Activated CD8-positive, alpha-beta memory T cell treated with anti-CD3 and anti-CD28 coated beads for 48 hours (primary cell): ENCODE data around the gene FSTL3.
A peak's percentile ranks its signal among the peaks of the same experiment; 100 is the strongest.
"Not testable (repeated sequence)": the region's sequence is repeated elsewhere in the genome, so short reads cannot be mapped to it uniquely, and the experiment has no call there.

Experiments
- DNase-seq, 3 experiments: peaks; one replicate each; pipeline ENCODE4 v3.0.0-alpha.2; 2020; ENCODE audit warnings: low read depth in 2 of 3, low spot score in 2 of 3

The FSTL3 gene

GRCh38 chr19:681029-682019 is 5.1 kb downstream of the FSTL3 start:
- no peak for DNase-seq

GRCh38 chr19:682678-683320 is 6.6 kb downstream of the FSTL3 start:
- DNase-seq = no peak

- no peak for DNase-seq
These were observed 9.3 kb downstream of the FSTL3 start for GRCh38 chr19:685454-685931.

DNA sequence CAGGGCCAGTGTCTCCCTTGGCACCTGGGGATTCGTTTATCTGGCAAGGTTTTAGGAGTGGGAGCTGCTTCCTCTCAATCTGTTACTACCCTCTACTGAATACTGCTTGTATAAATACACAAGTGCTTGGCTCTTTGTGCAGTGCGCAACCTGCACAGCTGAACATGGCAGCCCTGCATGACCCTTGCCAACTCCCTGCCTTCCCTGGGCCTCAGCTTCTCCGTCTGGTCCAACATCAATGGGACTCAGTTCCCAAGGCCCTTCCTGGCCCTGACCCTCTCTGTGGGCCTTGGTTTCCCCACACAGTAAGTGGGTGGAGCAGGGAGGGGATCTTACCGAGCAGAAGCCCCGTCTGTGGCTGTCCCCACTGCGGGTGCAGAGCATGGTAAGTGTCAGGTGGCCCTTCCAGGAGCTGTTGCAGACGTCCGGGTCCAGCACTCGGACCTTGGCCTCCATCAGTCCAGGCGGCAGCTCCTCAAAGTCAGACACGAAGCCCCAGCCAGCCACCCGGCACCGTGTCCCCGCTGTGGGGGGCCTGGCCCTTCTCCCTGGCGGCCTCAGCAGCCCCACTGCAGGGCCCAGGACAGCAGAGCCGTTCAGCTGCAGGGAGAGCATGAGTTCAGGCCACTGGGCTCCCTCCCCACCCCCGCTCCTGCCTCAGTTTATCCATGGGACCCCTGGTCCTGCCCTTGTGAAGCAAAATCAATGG is 10.6 kb downstream of the FSTL3 start:
- DNase-seq = no peak

DNA sequence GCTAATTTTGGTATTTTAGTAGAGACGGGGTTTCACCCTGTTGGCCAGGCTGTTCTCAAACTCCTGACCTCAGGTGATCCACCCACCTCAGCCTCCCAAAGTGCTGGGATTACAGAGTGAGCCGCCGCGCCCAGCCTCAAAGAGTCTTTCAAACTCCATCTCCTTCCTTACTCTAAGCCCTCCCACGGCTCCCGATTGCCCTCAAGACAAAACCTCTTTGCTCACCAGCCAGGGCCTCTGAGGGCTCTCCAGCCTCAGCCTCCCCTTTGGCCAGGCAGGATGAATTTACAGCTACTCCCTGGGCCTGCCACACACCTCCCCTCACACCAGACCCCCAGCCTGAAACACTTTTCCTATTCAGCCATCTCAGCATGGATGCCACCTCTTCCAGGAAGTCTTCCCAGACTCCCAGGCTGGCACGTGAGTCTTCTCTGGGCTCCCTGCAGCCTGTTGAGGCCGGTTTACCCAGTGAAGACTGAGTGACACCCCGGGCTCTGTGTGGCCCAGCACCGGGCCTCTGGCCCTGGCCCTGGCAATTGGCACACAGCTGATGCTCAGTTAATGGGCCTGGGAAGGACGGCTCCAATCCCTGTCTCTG is 11.5 kb downstream of the FSTL3 start:
- no peak for DNase-seq

DNA sequence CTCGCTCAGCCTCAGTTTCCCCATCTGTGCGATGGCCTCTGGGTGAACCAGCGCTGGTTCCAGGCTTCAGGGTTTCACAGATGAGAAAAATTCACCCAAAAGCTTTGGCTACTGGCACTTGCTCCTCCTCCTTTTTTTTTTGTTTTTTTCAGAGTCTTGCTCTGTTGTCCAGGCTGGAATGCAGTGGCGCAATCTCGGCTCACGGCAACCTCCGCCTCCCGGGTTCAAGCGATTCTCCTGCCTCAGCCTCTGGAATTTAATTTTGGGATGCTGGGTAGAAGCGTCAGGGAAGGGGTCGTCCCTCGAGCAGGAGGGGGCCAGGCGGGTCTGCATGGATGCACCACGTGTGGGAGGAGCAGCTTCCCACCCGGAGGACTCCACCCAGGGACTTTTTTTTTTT is 12.0 kb downstream of the FSTL3 start:
- DNase-seq = no peak

DNA sequence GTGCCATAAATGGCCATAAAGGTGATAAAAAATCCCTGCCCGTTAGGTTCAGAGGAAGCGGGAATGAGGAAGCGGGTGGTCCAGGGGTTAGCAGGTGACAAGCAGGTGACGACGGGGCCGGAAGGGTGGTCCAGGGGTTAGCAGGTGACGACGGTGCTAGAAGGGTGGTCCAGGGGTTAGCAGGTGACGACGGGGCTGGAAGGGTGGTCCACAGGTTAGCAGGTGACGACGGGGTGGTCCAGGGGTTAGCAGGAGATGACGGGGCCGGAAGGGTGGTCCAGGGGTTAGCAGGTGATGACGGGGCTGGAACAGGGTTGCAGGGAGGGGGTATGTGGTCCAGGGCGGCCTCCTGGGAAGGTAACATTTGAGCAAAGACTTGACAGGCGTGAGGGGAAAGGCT is 12.8 kb downstream of the FSTL3 start:
- DNase-seq = no peak

- DNase-seq = no peak
These were observed 14.0 kb downstream of the FSTL3 start for GRCh38 chr19:690203-690602.

DNA sequence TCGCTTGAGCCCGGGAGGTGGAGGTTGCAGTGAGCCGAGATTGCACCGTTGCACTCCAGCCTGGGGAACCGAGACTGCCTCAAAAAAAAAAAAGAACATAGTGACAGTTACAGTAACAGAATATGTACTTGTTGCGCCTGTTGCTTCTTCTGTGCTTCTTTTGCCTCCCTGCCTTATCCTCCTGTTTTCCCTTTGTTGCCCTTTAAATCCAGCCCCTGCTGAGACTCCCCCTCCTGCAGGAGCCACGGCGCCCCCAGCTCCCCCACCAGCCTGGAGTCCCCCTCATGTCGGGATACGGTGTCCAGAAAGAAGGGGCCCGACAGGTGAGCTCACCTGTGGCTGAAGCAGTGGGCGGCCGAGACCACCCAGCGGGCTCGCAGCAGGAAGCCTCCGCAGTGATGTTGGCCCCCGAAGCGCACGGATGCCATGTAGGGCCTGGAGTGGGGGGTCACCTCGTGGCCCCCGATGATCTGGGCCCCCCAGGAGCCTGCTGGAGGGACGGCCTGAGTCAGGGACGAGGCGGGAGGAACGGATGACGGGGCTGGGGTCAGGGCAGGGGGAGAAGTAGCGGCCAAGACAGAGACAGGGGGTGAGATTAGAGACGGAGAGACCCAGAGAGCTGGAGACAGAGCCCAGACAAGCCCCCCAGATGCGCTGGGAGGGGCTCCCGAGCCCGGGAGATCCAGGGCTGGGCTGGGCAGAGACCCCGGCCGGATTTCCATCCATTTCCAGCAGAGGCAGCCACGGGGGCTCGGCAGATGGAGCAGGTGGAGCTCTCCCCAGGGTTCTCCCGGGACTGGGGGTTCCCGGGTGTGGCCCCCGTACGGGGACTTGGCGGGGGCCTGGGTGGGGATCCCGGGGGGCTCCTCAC is 18.5 kb downstream of the FSTL3 start:
- DNase-seq = no peak

- no peak for DNase-seq
These were observed 19.3 kb downstream of the FSTL3 start, which contains the start of gene PRSS57 for GRCh38 chr19:695352-695949. PRSS57 (minus strand) TSS chr19:695452; CDS start chr19:695430, 22 bp downstream.

GRCh38 chr19:698529-698928 is 22.3 kb downstream of the FSTL3 start:
- DNase-seq = not testable (repeated sequence)

GRCh38 chr19:699885-700284 is 23.7 kb downstream of the FSTL3 start:
- not testable (repeated sequence) for DNase-seq

- not testable (repeated sequence) for DNase-seq
These were observed 26.7 kb downstream of the FSTL3 start for GRCh38 chr19:702847-703246.

- no peak for DNase-seq
These were observed 27.1 kb downstream of the FSTL3 start for GRCh38 chr19:703329-703650.

DNA sequence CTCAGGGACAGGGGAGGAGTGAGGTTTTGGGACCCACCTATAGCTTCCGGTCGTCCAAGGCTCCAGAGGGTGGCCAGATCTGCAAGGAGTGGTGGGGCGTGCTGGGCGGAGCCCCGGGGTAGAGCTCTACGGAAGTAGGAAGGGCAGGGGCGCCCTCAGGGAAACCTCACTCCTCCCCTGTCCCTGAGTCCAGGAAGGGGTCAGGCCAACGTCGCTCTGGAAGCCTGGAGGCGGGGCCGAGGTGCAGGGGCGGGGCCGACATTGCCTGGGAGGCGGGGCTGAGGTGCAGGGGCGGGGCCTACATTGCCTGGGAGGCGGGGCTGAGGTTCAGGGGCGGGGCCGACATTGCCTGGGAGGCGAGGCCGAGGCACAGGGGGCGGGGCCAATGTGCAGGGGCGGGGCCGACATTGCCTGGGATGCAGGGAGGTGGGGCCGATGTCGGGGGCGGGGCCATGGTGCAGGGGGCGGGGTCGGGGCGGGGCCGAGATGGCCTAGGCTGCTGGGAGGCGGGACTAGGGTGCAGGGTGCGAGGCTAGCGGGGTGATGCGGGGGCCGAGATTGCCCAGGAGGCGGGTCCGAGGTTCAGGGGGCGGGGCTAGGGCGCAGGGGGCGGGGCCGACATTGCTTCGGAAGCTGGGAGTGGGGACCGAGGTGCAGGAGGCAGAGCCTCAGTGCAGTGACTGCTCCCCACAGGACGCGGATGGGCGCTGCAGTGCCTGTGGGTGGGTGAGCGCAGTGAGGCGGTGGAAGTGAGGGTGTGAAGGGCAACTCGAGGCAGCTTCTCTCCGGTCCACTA is 27.7 kb downstream of the FSTL3 start:
- peak in 2 of 3 experiments; percentile 25 to 68 for DNase-seq

- DNase-seq = no peak
These were observed 28.2 kb downstream of the FSTL3 start for GRCh38 chr19:704447-704741.

DNA sequence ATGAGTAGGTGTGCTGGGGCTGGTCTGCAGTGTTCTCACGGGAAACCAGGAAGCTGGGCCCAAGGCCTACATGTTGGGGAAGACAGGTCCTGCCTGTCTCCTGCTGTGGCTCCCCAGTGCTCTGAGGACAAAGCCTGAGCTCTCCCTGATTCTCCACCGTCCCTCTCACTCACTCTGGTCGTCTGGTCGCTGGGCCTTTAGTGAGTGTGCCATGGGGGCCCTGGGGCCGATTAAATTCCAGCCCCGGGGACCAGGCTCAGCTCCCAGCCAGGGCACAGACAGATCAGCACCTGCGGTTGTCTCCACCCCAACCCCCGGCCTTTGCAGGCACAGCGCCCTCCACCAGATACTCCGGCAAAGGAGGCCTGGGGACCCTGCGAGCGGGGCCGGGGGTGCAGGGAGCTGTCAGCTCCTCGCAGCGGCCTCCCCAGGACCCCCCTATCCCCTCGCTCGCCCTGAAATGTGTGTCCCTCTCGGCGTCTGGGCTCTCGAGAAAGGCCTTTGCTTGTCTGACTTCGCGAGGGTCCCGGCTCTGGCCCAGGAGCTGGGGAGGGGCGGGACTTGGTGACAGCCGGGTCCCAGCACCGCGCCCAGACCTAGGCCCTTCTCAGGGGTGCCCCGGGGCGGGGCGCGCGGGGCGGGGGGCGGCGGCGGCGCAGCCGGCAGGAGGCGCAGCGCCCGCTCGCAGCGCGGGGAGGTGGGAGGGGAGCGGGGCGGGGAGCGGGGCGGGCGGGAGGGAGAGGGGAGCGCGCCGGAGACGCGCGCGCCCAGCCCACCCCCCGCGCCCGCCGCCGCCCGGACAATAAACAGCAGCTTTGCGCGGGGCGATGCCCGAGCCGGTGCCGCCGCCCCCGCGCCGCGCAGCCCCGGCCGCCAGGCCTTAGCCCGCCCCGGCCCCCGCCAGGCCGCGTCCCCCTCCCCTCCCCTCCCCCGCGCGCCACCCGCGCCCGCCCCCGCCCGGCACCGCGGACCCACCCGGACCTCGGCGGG is 32.3 kb downstream of the FSTL3 start, which contains the start of gene PALM:
Gene PALM, plus strand, starts transcription at position 782 of the 990 bp plus-strand sequence. CDS start 212 bp downstream, outside the sequence.
- no peak for DNase-seq
